Neural cell (in vitro differentiated cells): Measurements from ENCODE around the gene CDC5L. TPM values are rescaled to one million over a fixed set of nuclear protein-coding genes. Genes with fewer than 3 reads are reported as not detected.

Source experiments
- H2AFZ ChIP-seq: fragments of 200-600, 300-800 bp; sonication (generic), shearing (Covaris generic); 2 replicates; pipeline ENCODE4 v1.6.0; 2014; ENCODE audit warnings: low read depth, mild to moderate bottlenecking, antibody characterized with exemption, low read length, moderate library complexity
- H3F3A ChIP-seq: fragments of 200-600 bp; shearing (Covaris generic); 2 replicates; pipeline ENCODE4 v1.6.1; 2016; ENCODE audit warnings: mild to moderate bottlenecking, moderate library complexity, mixed read lengths, antibody characterized with exemption, low read length; ENCODE audit not compliant: insufficient read depth, poor library complexity, severe bottlenecking
- H3K27ac ChIP-seq: fragments of 200-600, 300-800 bp; sonication (generic), shearing (Covaris generic); 2 replicates; pipeline ENCODE4 v1.5.1; 2014; ENCODE audit warnings: mild to moderate bottlenecking, low read length, moderate library complexity
- H3K27me3 ChIP-seq: fragments of 300-800, 200-600 bp; sonication (generic), shearing (Covaris generic); 2 replicates; pipeline ENCODE4 v1.6.0; 2014; ENCODE audit warnings: mild to moderate bottlenecking, low read depth, low read length, moderate library complexity; ENCODE audit not compliant: insufficient read depth
- H3K36me3 ChIP-seq: fragments of 300-800, 200-600 bp; sonication (generic), shearing (Covaris generic); 2 replicates; pipeline ENCODE4 v1.5.1; 2014; ENCODE audit warnings: mild to moderate bottlenecking, antibody characterized with exemption, low read length, moderate library complexity; ENCODE audit not compliant: insufficient read depth
- H3K4me2 ChIP-seq: fragments of 300-800, 200-600 bp; sonication (generic), shearing (Covaris generic); 2 replicates; pipeline ENCODE4 v1.6.0; 2014; ENCODE audit warnings: mild to moderate bottlenecking, low read length
- H3K4me3 ChIP-seq: fragments of 300-800, 200-600 bp; sonication (generic), shearing (Covaris generic); 2 replicates; pipeline ENCODE4 v1.5.1; 2014; ENCODE audit warnings: mild to moderate bottlenecking, low read length, moderate library complexity
- H3K79me2 ChIP-seq: fragments of 200-600 bp; shearing (Covaris generic); replicated peaks from 2 replicates; pipeline ENCODE4 v1.6.0; 2014; ENCODE audit warnings: mild to moderate bottlenecking, low read length, moderate library complexity; ENCODE audit not compliant: insufficient read depth
- H3K9ac ChIP-seq: fragments of 300-800, 200-600 bp; sonication (generic), shearing (Covaris generic); 2 replicates; pipeline ENCODE4 v1.6.1; 2016; ENCODE audit warnings: mild to moderate bottlenecking, low read length, mixed read lengths
- H3K9me2 ChIP-seq: fragments of 200-600 bp; shearing (Covaris generic); 2 replicates; pipeline ENCODE4 v1.6.1; 2016; ENCODE audit warnings: mild to moderate bottlenecking, low read length, mixed read lengths; ENCODE audit not compliant: insufficient read depth
- H3K9me3 ChIP-seq: fragments of 200-600, 300-800 bp; sonication (generic), shearing (Covaris generic); 2 replicates; pipeline ENCODE4 v1.6.1; 2016; ENCODE audit warnings: mild to moderate bottlenecking, mixed run types, low read length, moderate library complexity, mixed read lengths
- H4K20me1 ChIP-seq: fragments of 200-600 bp; shearing (Covaris generic); 2 replicates; pipeline ENCODE4 v1.6.1; 2016; ENCODE audit warnings: mild to moderate bottlenecking, mixed run types; ENCODE audit not compliant: insufficient read depth
- EP300 ChIP-seq: fragments of 450-650 bp; conservative IDR thresholded peaks from 2 replicates; pipeline ENCODE4 v1.6.1; 2014; ENCODE audit warnings: antibody characterized with exemption, mild to moderate bottlenecking, moderate library complexity; ENCODE audit not compliant: poor library complexity, severe bottlenecking
- EZH2 ChIP-seq: fragments of 200-600, 300-800 bp; shearing (Covaris generic), sonication (generic); IDR thresholded peaks from 2 replicates; pipeline ENCODE4 v1.6.1; 2014; ENCODE audit warnings: antibody characterized with exemption, low read length, borderline replicate concordance, mild to moderate bottlenecking; ENCODE audit not compliant: insufficient read depth, poor library complexity, severe bottlenecking
- MXI1 ChIP-seq: fragments of 450-650 bp; conservative IDR thresholded peaks from 2 replicates; pipeline ENCODE4 v1.6.1; 2014; ENCODE audit warnings: antibody characterized with exemption, mild to moderate bottlenecking; ENCODE audit not compliant: poor library complexity, severe bottlenecking
- POLR2AphosphoS5 ChIP-seq: IDR thresholded peaks from 2 replicates; pipeline ENCODE4 v1.6.1; 2012
- RAD21 ChIP-seq: fragments of 450-650 bp; conservative IDR thresholded peaks from 2 replicates; pipeline ENCODE4 v1.6.1; 2014; ENCODE audit warnings: antibody characterized with exemption, mild to moderate bottlenecking, moderate library complexity
- REST ChIP-seq: IDR thresholded peaks from 2 replicates; pipeline ENCODE4 v1.6.1; 2012; ENCODE audit warnings: borderline replicate concordance
- SMC3 ChIP-seq: fragments of 450-650 bp; conservative IDR thresholded peaks from 2 replicates; pipeline ENCODE4 v1.6.1; 2014; ENCODE audit warnings: antibody characterized with exemption, mild to moderate bottlenecking, moderate library complexity; ENCODE audit not compliant: poor library complexity
- TAF1 ChIP-seq: IDR thresholded peaks from 2 replicates; pipeline ENCODE4 v1.6.1; 2012; ENCODE audit warnings: low read depth
- polyA plus RNA-seq: library from polyadenylated mRNA; depleted of rRNA; stranded (reverse); fragments of >200 nt; gene quantifications from 2 replicates; pipeline ENCODE4 v1.2.3, GENCODE V29; 2014
- TF ChIP-seq, protein P1 (sequence below): fragments of 450-650 bp; IDR thresholded peaks from 2 replicates; pipeline ENCODE4 v1.5.1; 2014; ENCODE audit warnings: antibody characterized with exemption, mild to moderate bottlenecking, moderate library complexity; ENCODE audit not compliant: poor library complexity, severe bottlenecking

Gene CDC5L
- polyA plus RNA-seq, 1 donor from 2014 or later: 28.9 TPM

DNA sequence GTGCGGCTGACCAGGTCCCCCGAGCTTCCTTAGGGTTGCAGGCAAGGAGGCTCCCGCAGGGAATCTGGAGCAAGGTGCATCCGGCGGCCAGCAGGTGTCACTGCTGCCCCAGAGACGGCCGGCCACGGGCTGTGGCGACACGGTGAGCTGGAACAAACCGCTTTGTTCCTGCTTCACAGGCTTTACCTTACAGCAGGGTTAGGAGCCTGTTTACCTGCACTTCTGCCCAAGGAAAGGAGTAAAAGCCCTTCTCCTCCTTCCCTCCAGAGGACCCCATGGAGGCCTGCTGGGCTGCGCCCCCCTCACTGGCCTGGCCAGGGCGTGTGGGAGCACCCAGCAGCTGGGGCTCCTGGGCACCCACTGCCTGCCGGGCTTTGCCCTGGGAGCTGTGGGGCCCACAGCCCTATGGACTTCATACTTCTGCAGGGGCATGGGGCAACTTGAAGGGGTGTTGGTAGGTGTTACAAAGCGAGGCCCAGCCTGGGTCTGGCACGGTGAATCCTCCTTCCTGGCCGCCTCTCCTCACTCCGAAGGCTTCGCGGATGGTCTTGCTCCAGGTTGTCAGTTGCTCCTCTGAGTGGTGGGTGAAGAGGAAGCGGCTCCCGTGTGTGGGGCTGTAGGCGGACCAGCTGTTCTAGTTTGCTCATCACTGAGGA, 88.4 kb downstream of the CDC5L start:
- Histone ChIP-seq H3F3A (no peaks in the 10 kb centered on the region), H3K79me2 (no peaks in the 10 kb centered on the region), H3K27ac (peak overlapping the region; percentile 77), H3K4me2 (no peak overlapping the region), H3K4me3 (no peak overlapping the region), H2AFZ (peak overlapping the region; percentile 62), H3K27me3 (no peaks in the 10 kb centered on the region), H3K9ac (peak overlapping the region; percentile 71), H4K20me1 (no peaks in the 10 kb centered on the region), H3K9me2 (no peaks in the 10 kb centered on the region), H3K36me3 (no peaks in the 10 kb centered on the region), H3K9me3 (no peaks in the 10 kb centered on the region)
- TF ChIP-seq, protein P1, sequence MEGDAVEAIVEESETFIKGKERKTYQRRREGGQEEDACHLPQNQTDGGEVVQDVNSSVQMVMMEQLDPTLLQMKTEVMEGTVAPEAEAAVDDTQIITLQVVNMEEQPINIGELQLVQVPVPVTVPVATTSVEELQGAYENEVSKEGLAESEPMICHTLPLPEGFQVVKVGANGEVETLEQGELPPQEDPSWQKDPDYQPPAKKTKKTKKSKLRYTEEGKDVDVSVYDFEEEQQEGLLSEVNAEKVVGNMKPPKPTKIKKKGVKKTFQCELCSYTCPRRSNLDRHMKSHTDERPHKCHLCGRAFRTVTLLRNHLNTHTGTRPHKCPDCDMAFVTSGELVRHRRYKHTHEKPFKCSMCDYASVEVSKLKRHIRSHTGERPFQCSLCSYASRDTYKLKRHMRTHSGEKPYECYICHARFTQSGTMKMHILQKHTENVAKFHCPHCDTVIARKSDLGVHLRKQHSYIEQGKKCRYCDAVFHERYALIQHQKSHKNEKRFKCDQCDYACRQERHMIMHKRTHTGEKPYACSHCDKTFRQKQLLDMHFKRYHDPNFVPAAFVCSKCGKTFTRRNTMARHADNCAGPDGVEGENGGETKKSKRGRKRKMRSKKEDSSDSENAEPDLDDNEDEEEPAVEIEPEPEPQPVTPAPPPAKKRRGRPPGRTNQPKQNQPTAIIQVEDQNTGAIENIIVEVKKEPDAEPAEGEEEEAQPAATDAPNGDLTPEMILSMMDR: peak; percentile 96
- TF ChIP-seq SMC3 (peak; percentile 94), TAF1 (no peak), EP300 (peak; percentile 51), POLR2AphosphoS5 (peak; percentile 49), RAD21 (peak; percentile 97), MXI1 (no peak), REST (no peak)

DNA sequence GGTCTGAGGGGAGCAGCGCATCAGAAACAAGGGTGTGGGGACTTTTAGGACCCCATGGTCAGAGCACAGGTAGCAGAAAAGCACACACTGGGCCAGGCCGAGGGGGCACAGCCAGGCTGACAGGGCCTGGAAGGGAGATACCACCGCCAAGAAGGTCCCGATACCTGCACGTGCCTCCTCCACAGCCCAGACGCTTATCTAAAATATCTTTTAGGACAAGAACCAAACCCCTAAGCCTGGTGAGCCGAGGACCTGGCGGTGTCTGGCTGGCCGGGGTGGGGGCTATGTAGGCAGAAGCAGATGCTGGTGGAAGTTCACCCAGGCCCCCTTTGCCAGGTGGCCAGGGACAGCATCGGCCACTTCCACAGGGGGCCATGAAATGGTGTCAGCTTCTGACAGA, 89.3 kb downstream of the CDC5L start:
- Histone ChIP-seq H3K9me3 (no peaks in the 10 kb centered on the region), H3K9me2 (no peaks in the 10 kb centered on the region), H3K4me3 (no peak overlapping the region), H3K9ac (no peak overlapping the region), H4K20me1 (no peaks in the 10 kb centered on the region), H3K27me3 (no peaks in the 10 kb centered on the region), H3K79me2 (no peaks in the 10 kb centered on the region), H3K27ac (no peak overlapping the region), H3K36me3 (no peaks in the 10 kb centered on the region), H3F3A (no peaks in the 10 kb centered on the region), H2AFZ (no peak overlapping the region), H3K4me2 (no peak overlapping the region)
- TF ChIP-seq POLR2AphosphoS5: no peak
- no peak for TF ChIP-seq SMC3
- TF ChIP-seq EZH2: no peak
- no peak for TF ChIP-seq TAF1
- no peak for TF ChIP-seq EP300
- no peak for TF ChIP-seq MXI1
- TF ChIP-seq REST: no peak
